IPS-20b (cell line): ENCODE measurements around the gene STN1.

Experiments
- H3K27ac ChIP-seq: one replicate; pipeline ENCODE4 v1.5.1; 2013; ENCODE audit warnings: low read length
- H3K27me3 ChIP-seq: 2 replicates; pipeline ENCODE4 v1.6.1; 2013; ENCODE audit warnings: mild to moderate bottlenecking, low read length, inconsistent platforms; ENCODE audit not compliant: insufficient read depth
- H3K36me3 ChIP-seq: 2 replicates; pipeline ENCODE4 v1.6.1; 2013; ENCODE audit warnings: low read depth, mild to moderate bottlenecking, inconsistent platforms, low read length, moderate library complexity; ENCODE audit not compliant: insufficient read depth
- H3K4me1 ChIP-seq: 2 replicates; pipeline ENCODE4 v1.6.1; 2013; ENCODE audit warnings: mild to moderate bottlenecking, control low read depth, inconsistent platforms, low read length, moderate library complexity; ENCODE audit not compliant: insufficient read depth
- H3K4me3 ChIP-seq: 2 replicates; pipeline ENCODE4 v1.5.1; 2013; ENCODE audit warnings: mild to moderate bottlenecking, low read length, inconsistent platforms
- H3K9ac ChIP-seq: 2 replicates; pipeline ENCODE4 v1.6.1; 2013; ENCODE audit warnings: low read depth, mild to moderate bottlenecking, inconsistent platforms, low read length, moderate library complexity
- H3K9me3 ChIP-seq: 2 replicates; pipeline ENCODE4 v1.6.1; 2013; ENCODE audit warnings: mild to moderate bottlenecking, low read depth, low read length, inconsistent platforms; ENCODE audit not compliant: insufficient read depth

Gene STN1

GRCh38 chr10:103926722-103927319 lies 8.8 kb upstream of the STN1 start:
- Histone ChIP-seq H3K4me1 (no peaks in the 10 kb centered on the region; the same call in 1 of the 2 replicates), H3K9me3 (no peaks in the 10 kb centered on the region), H3K4me3 (no peak overlapping the region), H3K36me3 (no peaks in the 10 kb centered on the region), H3K27ac (no peak overlapping the region), H3K27me3 (no peaks in the 10 kb centered on the region), H3K9ac (no peak overlapping the region)

- no peak overlapping the region for H3K9ac ChIP-seq
- H3K27me3 ChIP-seq: no peaks in the 10 kb centered on the region
- H3K4me3 ChIP-seq: no peak overlapping the region
- no peaks in the 10 kb centered on the region for H3K9me3 ChIP-seq
- H3K4me1 ChIP-seq: peaks cover 9% of the 10 kb centered on the region; the same call in 1 of the 2 replicates
- H3K27ac ChIP-seq: no peak overlapping the region
- H3K36me3 ChIP-seq: no peaks in the 10 kb centered on the region
Observed at GRCh38 chr10:103925591-103925990, 7.6 kb upstream of the STN1 start.

GRCh38 chr10:103923502-103923901 lies 5.5 kb upstream of the STN1 start:
- H3K27me3 ChIP-seq: no peaks in the 10 kb centered on the region
- no peak overlapping the region for H3K27ac ChIP-seq
- peaks cover 13% of the 10 kb centered on the region; the same call in 1 of the 2 replicates for H3K4me1 ChIP-seq
- H3K4me3 ChIP-seq: no peak overlapping the region
- H3K9ac ChIP-seq: no peak overlapping the region
- no peaks in the 10 kb centered on the region for H3K9me3 ChIP-seq
- no peaks in the 10 kb centered on the region for H3K36me3 ChIP-seq

- Histone ChIP-seq H3K9ac (no peak overlapping the region), H3K36me3 (no peaks in the 10 kb centered on the region), H3K27me3 (no peaks in the 10 kb centered on the region), H3K9me3 (no peaks in the 10 kb centered on the region), H3K4me1 (peaks cover 13% of the 10 kb centered on the region; the same call in 1 of the 2 replicates), H3K4me3 (no peak overlapping the region), H3K27ac (no peak overlapping the region)
Observed at GRCh38 chr10:103922659-103923058, 4.7 kb upstream of the STN1 start.

- Histone ChIP-seq H3K4me3 (no peak overlapping the region), H3K27me3 (no peaks in the 10 kb centered on the region), H3K4me1 (peaks cover 16% of the 10 kb centered on the region; the same call in 1 of the 2 replicates), H3K9ac (no peak overlapping the region), H3K27ac (no peak overlapping the region), H3K9me3 (no peaks in the 10 kb centered on the region), H3K36me3 (no peaks in the 10 kb centered on the region)
Observed at GRCh38 chr10:103921750-103922195, 3.8 kb upstream of the STN1 start.

GRCh38 chr10:103921248-103921647 lies 3.3 kb upstream of the STN1 start:
- no peaks in the 10 kb centered on the region for H3K9me3 ChIP-seq
- no peak overlapping the region for H3K27ac ChIP-seq
- H3K4me3 ChIP-seq: no peak overlapping the region
- no peak overlapping the region for H3K9ac ChIP-seq
- H3K36me3 ChIP-seq: no peaks in the 10 kb centered on the region
- peaks cover 16% of the 10 kb centered on the region; the same call in 1 of the 2 replicates for H3K4me1 ChIP-seq
- no peaks in the 10 kb centered on the region for H3K27me3 ChIP-seq

GRCh38 chr10:103919648-103920025 lies 1.7 kb upstream of the STN1 start:
- Histone ChIP-seq H3K36me3 (peaks cover 10% of the 10 kb centered on the region; the same call in 1 of the 2 replicates), H3K9ac (no peak overlapping the region), H3K27ac (no peak overlapping the region), H3K27me3 (no peaks in the 10 kb centered on the region), H3K9me3 (peaks cover 10% of the 10 kb centered on the region), H3K4me1 (peaks cover 16% of the 10 kb centered on the region; the same call in 1 of the 2 replicates), H3K4me3 (no peak overlapping the region)

GRCh38 chr10:103917302-103918052 lies 507 bp downstream of the STN1 start:
- Histone ChIP-seq H3K9ac (peak overlapping the region; percentile 95; the same call in 1 of the 2 replicates), H3K27me3 (no peaks in the 10 kb centered on the region), H3K27ac (peak overlapping the region; percentile 75)

GRCh38 chr10:103916876-103917275 lies 1.1 kb downstream of the STN1 start:
- peaks cover 16% of the 10 kb centered on the region; the same call in 1 of the 2 replicates for H3K4me1 ChIP-seq
- H3K9ac ChIP-seq: peak overlapping the region; percentile 95; the same call in 1 of the 2 replicates

More at GRCh38 chr10:103917302-103918052, 507 bp downstream of the STN1 start:
- Histone ChIP-seq H3K36me3 (peaks cover 10% of the 10 kb centered on the region; the same call in 1 of the 2 replicates), H3K4me1 (peaks cover 16% of the 10 kb centered on the region; the same call in 1 of the 2 replicates), H3K9me3 (peaks cover 12% of the 10 kb centered on the region), H3K4me3 (peak overlapping the region; percentile 92)

GRCh38 chr10:103916254-103916653 lies 1.7 kb downstream of the STN1 start:
- peaks cover 12% of the 10 kb centered on the region; the same call in 1 of the 2 replicates for H3K4me1 ChIP-seq
- no peak overlapping the region for H3K9ac ChIP-seq
- H3K36me3 ChIP-seq: peaks cover 10% of the 10 kb centered on the region; the same call in 1 of the 2 replicates
- H3K27ac ChIP-seq: no peak overlapping the region
- peaks cover 12% of the 10 kb centered on the region for H3K9me3 ChIP-seq
- peak overlapping the region; percentile 92; the same call in 1 of the 2 replicates for H3K4me3 ChIP-seq
- no peaks in the 10 kb centered on the region for H3K27me3 ChIP-seq

More at GRCh38 chr10:103916876-103917275, 1.1 kb downstream of the STN1 start:
- H3K36me3 ChIP-seq: peaks cover 10% of the 10 kb centered on the region; the same call in 1 of the 2 replicates
- H3K9me3 ChIP-seq: peaks cover 12% of the 10 kb centered on the region
- H3K27me3 ChIP-seq: no peaks in the 10 kb centered on the region
- peak overlapping the region; percentile 92 for H3K4me3 ChIP-seq
- H3K27ac ChIP-seq: no peak overlapping the region

GRCh38 chr10:103915796-103916195 lies 2.2 kb downstream of the STN1 start:
- no peak overlapping the region for H3K4me3 ChIP-seq

More at GRCh38 chr10:103915796-103916195, 2.2 kb downstream of the STN1 start:
- Histone ChIP-seq H3K27ac (no peak overlapping the region), H3K36me3 (peaks cover 10% of the 10 kb centered on the region; the same call in 1 of the 2 replicates), H3K9me3 (peaks cover 12% of the 10 kb centered on the region), H3K27me3 (no peaks in the 10 kb centered on the region), H3K4me1 (peaks cover 9% of the 10 kb centered on the region), H3K9ac (no peak overlapping the region)
